ENCODE measurements around the gene PIP5K1A. TPM values are rescaled to one million over a fixed set of nuclear protein-coding genes. Genes with fewer than 3 reads are reported as not detected.

The PIP5K1A gene
- total and polyA plus RNA-seq, 9 donors = 27.1 to 46.0 (median 38.3) TPM

GRCh38 chr1:151210830-151211229, 12.5 kb downstream of the PIP5K1A start:
- Histone ChIP-seq H3K36me3 (ENCODE audit: control insufficient read depth, insufficient read depth, low read length) (peaks cover 42% of the 10 kb centered on the region), H3K9me3 (replicated peaks; ENCODE audit: control insufficient read depth, low read depth, low read length) (no peaks in the 10 kb centered on the region), H3K4me1 (ENCODE audit: control insufficient read depth, insufficient read depth, low read length) (no peaks in the 10 kb centered on the region), H3K27ac (ENCODE audit: low read length) (no peak overlapping the region), H3K4me3 (ENCODE audit: low read length) (no peak overlapping the region), H3K27me3 (ENCODE audit: control insufficient read depth, insufficient read depth, low read length) (no peaks in the 10 kb centered on the region)
- no peak for DNase-seq
- no CpG with 5 or more reads among the region's 1 CpG for WGBS (ENCODE audit: insufficient coverage)

DNA sequence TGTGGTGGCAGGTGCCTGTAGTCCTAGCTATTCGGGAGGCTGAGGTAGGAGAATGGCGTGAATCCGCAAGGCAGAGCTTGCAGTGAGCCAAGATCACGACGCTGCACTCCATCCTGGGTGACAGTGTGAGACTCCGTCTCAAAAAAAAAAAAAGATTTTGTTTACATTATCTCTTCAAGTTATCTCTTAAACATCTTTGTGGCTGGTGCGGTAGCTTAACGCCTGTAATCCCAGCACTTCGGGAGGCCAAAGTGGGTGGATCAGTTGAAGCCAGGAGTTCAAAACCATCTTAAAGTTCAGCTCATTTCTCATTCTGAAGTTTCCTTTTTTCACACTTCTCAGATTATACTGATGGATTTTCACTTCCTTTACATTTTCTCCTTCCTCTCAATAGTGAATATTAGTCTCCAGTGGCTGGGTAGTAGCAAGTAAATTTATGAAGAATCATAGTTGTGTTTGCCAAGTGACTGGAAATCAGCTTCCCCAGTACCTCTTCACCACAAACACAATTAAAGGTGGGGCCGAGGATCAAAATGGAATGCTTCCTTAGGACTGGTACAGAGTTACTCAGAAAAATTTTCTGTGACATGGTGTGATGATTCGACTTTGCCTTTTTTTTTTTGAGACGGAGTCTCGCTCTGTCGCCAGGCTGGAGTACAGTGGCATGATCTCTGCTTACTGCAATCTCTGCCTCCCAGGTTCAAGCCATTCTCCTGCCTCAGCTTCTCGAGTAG, 13.8 kb downstream of the PIP5K1A start:
- no peaks in the 10 kb centered on the region for H3K27me3 ChIP-seq (ENCODE audit: control insufficient read depth, insufficient read depth, low read length)
- WGBS (ENCODE audit: insufficient coverage) = 94% methylated on average over 7 of the region's 15 CpGs
- no peaks in the 10 kb centered on the region for H3K4me1 ChIP-seq (ENCODE audit: control insufficient read depth, insufficient read depth, low read length)
- H3K9me3 ChIP-seq (replicated peaks; ENCODE audit: control insufficient read depth, low read depth, low read length) = no peaks in the 10 kb centered on the region
- H3K27ac ChIP-seq (ENCODE audit: low read length) = no peak overlapping the region
- DNase-seq = no peak
- peaks cover 33% of the 10 kb centered on the region for H3K36me3 ChIP-seq (ENCODE audit: control insufficient read depth, insufficient read depth, low read length)
- H3K4me3 ChIP-seq (ENCODE audit: low read length) = no peak overlapping the region

DNA sequence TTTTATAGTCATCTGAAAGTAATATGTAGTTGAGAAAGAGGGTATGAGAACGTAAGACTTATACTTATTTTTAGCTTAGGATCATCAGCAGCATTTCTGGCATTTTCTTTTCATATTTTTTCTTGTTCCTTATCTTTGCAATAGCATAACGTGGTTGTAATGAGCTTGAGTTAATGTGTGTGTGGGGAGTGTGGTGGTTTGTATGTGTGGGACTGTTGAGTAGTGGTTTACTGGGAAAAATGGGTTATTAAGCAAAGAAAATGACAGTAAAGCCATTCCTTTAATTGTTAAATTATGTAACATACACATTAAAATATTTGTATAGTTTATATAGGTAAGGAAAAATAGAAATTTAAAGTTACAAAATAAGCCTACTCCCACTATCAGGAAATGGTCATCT, 15.2 kb downstream of the PIP5K1A start:
- peaks cover 22% of the 10 kb centered on the region for H3K36me3 ChIP-seq (ENCODE audit: control insufficient read depth, insufficient read depth, low read length)
- H3K27ac ChIP-seq (ENCODE audit: low read length) = no peak overlapping the region
- no CpG with 5 or more reads among the region's 2 CpGs for WGBS (ENCODE audit: insufficient coverage)

GRCh38 chr1:151221616-151222015, 23.3 kb downstream of the PIP5K1A start:
- Histone ChIP-seq H3K4me1 (ENCODE audit: control insufficient read depth, insufficient read depth, low read length) (no peaks in the 10 kb centered on the region), H3K27ac (ENCODE audit: low read length) (no peak overlapping the region), H3K4me3 (ENCODE audit: low read length) (no peak overlapping the region), H3K9me3 (replicated peaks; ENCODE audit: control insufficient read depth, low read depth, low read length) (no peaks in the 10 kb centered on the region), H3K27me3 (ENCODE audit: control insufficient read depth, insufficient read depth, low read length) (no peaks in the 10 kb centered on the region), H3K36me3 (ENCODE audit: control insufficient read depth, insufficient read depth, low read length) (peaks cover 15% of the 10 kb centered on the region)
- WGBS (ENCODE audit: insufficient coverage) = no CpG with 5 or more reads among the region's 1 CpG
- DNase-seq = no peak

More for the DNA sequence above, 15.2 kb downstream of the PIP5K1A start:
- H3K4me3 ChIP-seq (ENCODE audit: low read length) = no peak overlapping the region
- no peaks in the 10 kb centered on the region for H3K9me3 ChIP-seq (replicated peaks; ENCODE audit: control insufficient read depth, low read depth, low read length)
- H3K27me3 ChIP-seq (ENCODE audit: control insufficient read depth, insufficient read depth, low read length) = no peaks in the 10 kb centered on the region
- no peak for DNase-seq
- H3K4me1 ChIP-seq (ENCODE audit: control insufficient read depth, insufficient read depth, low read length) = no peaks in the 10 kb centered on the region

GRCh38 chr1:151222130-151222529, 23.8 kb downstream of the PIP5K1A start:
- 72% methylated on average over 2 of the region's 4 CpGs for WGBS (ENCODE audit: insufficient coverage)
- Histone ChIP-seq H3K9me3 (replicated peaks; ENCODE audit: control insufficient read depth, low read depth, low read length) (no peaks in the 10 kb centered on the region), H3K4me3 (ENCODE audit: low read length) (no peak overlapping the region), H3K27ac (ENCODE audit: low read length) (no peak overlapping the region), H3K36me3 (ENCODE audit: control insufficient read depth, insufficient read depth, low read length) (peaks cover 15% of the 10 kb centered on the region), H3K27me3 (ENCODE audit: control insufficient read depth, insufficient read depth, low read length) (no peaks in the 10 kb centered on the region), H3K4me1 (ENCODE audit: control insufficient read depth, insufficient read depth, low read length) (no peaks in the 10 kb centered on the region)
- peak; percentile 6 for DNase-seq

GRCh38 chr1:151235235-151235634, 36.9 kb downstream of the PIP5K1A start:
- H3K4me1 ChIP-seq (ENCODE audit: control insufficient read depth, insufficient read depth, low read length) = no peaks in the 10 kb centered on the region
- no peak overlapping the region for H3K27ac ChIP-seq (ENCODE audit: low read length)
- WGBS (ENCODE audit: insufficient coverage) = 100% methylated on average over 2 of the region's 6 CpGs
- no peak for DNase-seq
- peaks cover 86% of the 10 kb centered on the region for H3K36me3 ChIP-seq (ENCODE audit: control insufficient read depth, insufficient read depth, low read length)
- H3K4me3 ChIP-seq (ENCODE audit: low read length) = no peak overlapping the region
- H3K9me3 ChIP-seq (replicated peaks; ENCODE audit: control insufficient read depth, low read depth, low read length) = no peaks in the 10 kb centered on the region
- no peaks in the 10 kb centered on the region for H3K27me3 ChIP-seq (ENCODE audit: control insufficient read depth, insufficient read depth, low read length)

DNA sequence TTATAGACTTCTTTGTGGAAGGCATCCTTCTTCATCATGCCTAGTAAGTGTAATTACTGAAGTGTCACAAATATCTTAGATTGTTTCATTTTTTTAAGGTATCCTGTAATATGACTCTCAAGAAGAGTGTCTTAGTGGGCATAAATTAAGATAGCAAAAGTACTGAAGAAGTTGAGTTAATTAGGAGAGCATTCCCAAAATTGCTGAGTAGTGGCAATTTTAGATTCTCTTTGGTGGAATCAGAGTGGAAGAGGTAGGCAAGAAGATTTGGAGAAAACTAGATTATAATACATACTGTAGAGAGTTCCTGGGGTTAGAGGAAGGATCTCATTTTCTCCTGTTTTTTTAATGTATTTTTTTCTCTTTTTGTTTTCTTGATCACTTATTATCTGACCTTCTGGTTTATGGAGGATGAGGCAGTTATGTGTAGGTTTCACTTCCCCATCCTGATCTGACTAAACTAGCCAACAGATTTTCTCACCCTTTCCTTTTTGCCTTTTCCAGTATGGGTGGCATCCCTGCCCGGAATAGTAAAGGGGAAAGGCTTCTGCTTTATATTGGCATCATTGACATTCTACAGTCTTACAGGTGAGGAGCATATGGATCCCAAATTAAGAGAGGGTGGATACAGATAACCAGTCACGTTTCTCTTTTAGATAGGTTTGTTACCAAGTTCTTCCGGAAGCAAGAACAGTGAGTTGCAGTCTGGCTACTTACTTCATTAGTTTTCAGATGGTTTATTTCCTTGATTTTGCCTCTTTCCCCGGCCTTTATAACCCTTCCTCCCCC, 39.5 kb downstream of the PIP5K1A start:
- Histone ChIP-seq H3K4me1 (ENCODE audit: control insufficient read depth, insufficient read depth, low read length) (no peaks in the 10 kb centered on the region), H3K36me3 (ENCODE audit: control insufficient read depth, insufficient read depth, low read length) (peaks cover 91% of the 10 kb centered on the region), H3K27ac (ENCODE audit: low read length) (no peak overlapping the region), H3K4me3 (ENCODE audit: low read length) (no peak overlapping the region), H3K27me3 (ENCODE audit: control insufficient read depth, insufficient read depth, low read length) (no peaks in the 10 kb centered on the region), H3K9me3 (replicated peaks; ENCODE audit: control insufficient read depth, low read depth, low read length) (no peaks in the 10 kb centered on the region)
- DNase-seq = no peak
- WGBS (ENCODE audit: insufficient coverage) = no CpG with 5 or more reads among the region's 4 CpGs

DNA sequence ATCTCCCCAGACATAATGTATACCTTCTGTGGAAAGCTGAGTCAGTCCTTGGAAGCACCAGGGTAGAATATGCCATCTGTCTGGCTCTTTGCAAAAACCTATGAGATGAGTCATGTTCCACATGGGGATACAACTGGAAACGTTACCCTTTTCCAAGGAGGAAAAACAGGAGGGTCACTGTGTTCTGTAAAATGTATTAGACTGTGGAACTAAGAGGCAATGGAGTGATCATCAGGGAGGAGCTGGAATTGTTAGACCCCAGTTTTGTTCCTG, 40.1 kb downstream of the PIP5K1A start:
- H3K36me3 ChIP-seq (ENCODE audit: control insufficient read depth, insufficient read depth, low read length) = peaks cover 92% of the 10 kb centered on the region
- no peak overlapping the region for H3K4me3 ChIP-seq (ENCODE audit: low read length)
- no peaks in the 10 kb centered on the region for H3K9me3 ChIP-seq (replicated peaks; ENCODE audit: control insufficient read depth, low read depth, low read length)
- DNase-seq = peak; percentile 40
- no peaks in the 10 kb centered on the region for H3K27me3 ChIP-seq (ENCODE audit: control insufficient read depth, insufficient read depth, low read length)
- no peak overlapping the region for H3K27ac ChIP-seq (ENCODE audit: low read length)
- no peaks in the 10 kb centered on the region for H3K4me1 ChIP-seq (ENCODE audit: control insufficient read depth, insufficient read depth, low read length)
- 0% methylated on average over 1 of the region's 1 CpG for WGBS (ENCODE audit: insufficient coverage)

- 90% methylated on average over 2 of the region's 2 CpGs for WGBS (ENCODE audit: insufficient coverage)
- H3K9me3 ChIP-seq (replicated peaks; ENCODE audit: control insufficient read depth, low read depth, low read length) = no peaks in the 10 kb centered on the region
- no peak overlapping the region for H3K27ac ChIP-seq (ENCODE audit: low read length)
- peaks cover 82% of the 10 kb centered on the region for H3K36me3 ChIP-seq (ENCODE audit: control insufficient read depth, insufficient read depth, low read length)
- H3K4me3 ChIP-seq (ENCODE audit: low read length) = no peak overlapping the region
- no peaks in the 10 kb centered on the region for H3K4me1 ChIP-seq (ENCODE audit: control insufficient read depth, insufficient read depth, low read length)
- no peaks in the 10 kb centered on the region for H3K27me3 ChIP-seq (ENCODE audit: control insufficient read depth, insufficient read depth, low read length)
- DNase-seq = no peak
These were observed 44.1 kb downstream of the PIP5K1A start for GRCh38 chr1:151242442-151242841.

GRCh38 chr1:151243683-151244216, 45.4 kb downstream of the PIP5K1A start:
- no peak for DNase-seq
- no CpG with 5 or more reads among the region's 5 CpGs for WGBS (ENCODE audit: insufficient coverage)
- no peak overlapping the region for H3K27ac ChIP-seq (ENCODE audit: low read length)
- no peaks in the 10 kb centered on the region for H3K9me3 ChIP-seq (replicated peaks; ENCODE audit: control insufficient read depth, low read depth, low read length)
- H3K4me3 ChIP-seq (ENCODE audit: low read length) = no peak overlapping the region
- H3K27me3 ChIP-seq (ENCODE audit: control insufficient read depth, insufficient read depth, low read length) = no peaks in the 10 kb centered on the region
- H3K36me3 ChIP-seq (ENCODE audit: control insufficient read depth, insufficient read depth, low read length) = peaks cover 84% of the 10 kb centered on the region
- no peaks in the 10 kb centered on the region for H3K4me1 ChIP-seq (ENCODE audit: control insufficient read depth, insufficient read depth, low read length)
